GM21529 (cell line): ENCODE results near the gene GAS1.

Experiments used
- ATAC-seq: cut with Tn5 transposase; IDR thresholded peaks from one replicate; pipeline ENCODE4 v1.9.1; 2021; ENCODE audit not compliant: unreplicated experiment

The GAS1 gene, protein sequence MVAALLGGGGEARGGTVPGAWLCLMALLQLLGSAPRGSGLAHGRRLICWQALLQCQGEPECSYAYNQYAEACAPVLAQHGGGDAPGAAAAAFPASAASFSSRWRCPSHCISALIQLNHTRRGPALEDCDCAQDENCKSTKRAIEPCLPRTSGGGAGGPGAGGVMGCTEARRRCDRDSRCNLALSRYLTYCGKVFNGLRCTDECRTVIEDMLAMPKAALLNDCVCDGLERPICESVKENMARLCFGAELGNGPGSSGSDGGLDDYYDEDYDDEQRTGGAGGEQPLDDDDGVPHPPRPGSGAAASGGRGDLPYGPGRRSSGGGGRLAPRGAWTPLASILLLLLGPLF

DNA sequence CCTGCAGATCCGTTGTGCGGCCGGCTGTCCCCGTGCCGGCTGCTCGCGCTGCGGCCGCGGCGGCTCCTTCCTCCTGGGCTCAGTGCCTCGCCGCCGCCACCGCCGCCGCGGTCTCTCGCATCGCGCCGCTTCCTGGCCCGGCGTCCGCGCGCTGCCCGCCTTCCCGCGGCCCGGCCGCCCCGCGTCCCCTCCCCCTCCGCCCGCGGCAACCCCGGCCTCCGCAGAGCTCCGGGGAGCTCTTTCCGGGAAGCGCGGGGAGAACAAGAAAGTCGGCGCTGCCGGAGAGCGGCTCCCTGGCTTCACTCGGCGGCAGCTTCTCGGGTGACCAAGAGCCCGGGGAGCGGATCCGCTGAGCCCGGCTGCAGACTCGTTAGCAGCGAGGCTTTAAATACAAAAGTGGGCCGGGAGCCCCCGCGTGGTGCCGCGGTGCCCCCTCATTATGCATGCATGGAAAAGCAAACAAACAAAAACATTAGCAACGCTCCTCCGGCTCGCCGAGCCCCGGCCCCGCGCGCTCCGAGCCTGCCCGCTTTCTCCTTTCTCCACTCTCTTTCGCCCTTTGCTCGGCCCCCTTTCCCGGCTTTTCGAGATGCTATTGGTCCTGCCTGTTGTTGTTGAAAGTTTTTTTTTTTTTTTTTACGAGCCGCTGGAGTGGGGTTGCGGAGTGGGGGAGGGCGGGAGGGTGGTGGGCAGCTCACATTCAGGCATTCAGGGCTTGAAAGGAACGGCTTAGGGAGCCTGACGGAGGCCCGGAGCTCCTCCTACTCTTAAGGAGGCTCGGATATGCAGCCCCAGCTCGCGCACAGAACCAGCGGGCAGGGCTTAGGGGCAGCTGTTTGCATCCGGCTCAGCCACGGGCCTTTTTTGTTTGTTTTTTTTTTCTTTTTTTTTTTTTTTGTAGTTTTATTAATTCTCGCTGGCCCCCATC lies at the start of gene GAS1:
TSS of gene GAS1 (minus strand) at position 361 of the 928 bp plus-strand sequence. CDS start 727 bp downstream, outside the sequence.
- peak; percentile 60 for ATAC-seq

DNA sequence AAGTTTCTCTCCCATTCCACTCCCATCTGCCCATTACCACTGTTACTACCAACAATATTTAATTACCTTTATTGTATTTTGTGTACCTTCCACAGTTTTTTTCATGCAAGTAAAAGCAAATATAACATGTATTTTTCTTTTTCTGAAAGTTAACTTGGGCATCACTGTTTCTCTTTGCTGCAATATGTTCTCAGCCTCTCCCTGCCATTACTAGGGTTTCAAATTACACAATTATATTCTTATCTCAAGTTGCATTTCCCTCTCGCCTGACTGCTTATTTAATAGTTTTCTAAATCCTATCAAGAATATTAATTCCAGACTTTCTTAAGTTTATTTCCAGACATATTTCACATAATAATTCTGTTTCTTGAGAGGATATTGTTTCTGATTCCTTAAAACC lies 46.9 kb upstream of the GAS1 start:
- ATAC-seq: no peak

DNA sequence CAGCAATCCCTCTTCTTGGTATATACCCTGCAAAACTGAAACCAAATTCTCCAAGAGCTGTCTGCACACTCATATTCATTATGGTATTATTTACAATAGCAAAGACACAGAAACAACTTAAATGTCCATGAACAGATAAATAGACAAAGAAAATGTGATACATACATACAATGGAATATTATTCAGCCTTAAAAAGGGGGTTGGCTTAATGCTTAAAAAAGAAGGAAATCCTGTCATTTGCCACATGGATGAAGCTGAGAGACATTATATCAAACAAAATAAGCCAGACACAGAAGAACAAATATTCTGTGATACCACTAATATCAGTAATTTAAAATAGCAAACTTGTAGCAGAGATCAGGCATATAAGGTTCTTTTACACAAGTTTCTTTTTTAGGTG lies 46.5 kb upstream of the GAS1 start:
- no peak for ATAC-seq

DNA sequence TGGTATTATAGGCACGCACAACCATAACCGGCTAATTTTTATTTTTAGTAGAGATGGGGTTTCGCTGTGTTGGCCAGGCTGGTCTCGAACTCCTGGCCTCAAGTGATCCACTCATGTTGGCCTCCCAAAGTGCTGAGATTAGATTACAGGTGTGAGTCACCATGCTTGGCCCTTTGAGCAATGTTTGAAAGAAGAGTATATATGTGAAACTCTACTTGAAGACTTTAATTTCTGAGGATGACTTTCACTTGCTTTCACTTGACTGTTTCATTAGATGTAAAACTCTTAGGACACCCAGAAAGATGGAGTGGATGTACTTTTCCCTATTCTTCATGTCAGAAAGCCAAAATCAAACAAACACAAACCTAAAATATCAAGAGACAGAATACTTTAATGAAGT lies 43.8 kb upstream of the GAS1 start:
- ATAC-seq: no peak

DNA sequence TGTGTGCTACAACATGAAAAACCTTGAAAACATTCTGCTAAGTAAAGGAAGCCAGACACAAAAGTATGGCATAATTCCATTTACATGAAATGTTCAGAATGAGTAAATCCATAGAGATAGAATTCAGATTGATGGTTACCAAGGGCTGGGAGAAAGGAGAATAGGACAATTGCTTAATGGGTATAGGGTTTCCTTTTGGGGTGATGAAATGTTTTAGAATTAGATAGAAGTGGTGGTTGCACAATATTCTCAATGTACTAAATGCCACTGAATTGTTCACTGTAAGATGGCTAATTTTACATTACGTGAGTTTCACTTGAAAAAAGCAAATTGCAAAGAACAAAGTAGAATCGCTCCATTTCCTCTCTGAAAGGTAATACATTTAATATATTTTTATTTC lies 43.0 kb upstream of the GAS1 start:
- no peak for ATAC-seq

DNA sequence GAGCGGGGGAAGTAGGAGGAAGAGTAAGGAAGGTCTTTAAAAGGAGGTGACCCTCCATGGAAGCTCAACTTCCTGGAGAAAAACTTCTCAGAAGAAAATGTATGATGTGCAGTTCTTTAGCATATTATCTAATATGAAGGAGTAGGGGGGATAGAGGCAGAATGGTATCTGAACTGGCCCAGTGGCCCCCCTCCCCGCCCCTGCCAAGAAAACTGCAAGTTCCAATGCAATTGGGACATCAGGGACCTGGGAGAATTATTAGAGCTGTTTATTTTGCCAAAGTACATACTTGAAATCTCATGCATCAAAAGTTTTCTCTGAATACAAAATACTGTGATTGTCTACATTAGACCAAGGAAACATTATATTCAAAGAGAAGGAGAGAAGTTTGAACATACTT lies 40.6 kb upstream of the GAS1 start:
- no peak for ATAC-seq

DNA sequence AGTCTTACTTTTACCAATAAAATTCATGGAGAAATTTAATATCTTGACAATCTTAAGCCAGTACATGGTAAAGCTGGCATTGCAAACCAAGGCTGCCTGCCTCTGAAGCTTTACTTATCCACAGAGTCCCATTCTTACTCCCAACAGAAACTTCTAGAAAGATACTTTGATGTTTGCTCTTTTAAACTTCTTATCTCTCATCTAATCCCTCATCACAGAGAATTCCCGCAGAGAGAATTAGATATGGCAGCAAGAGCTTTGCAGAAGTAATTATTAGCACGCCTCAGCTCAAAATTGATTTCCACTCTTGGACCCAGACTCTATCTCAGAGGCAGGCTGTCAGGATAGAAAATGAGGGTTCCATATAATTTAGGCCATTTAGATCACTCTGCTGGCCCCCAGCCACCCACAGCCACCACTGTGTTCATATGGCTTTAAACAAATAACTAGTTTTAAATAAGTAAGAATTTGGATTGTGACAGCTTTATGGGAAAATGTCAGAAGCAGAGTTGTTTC lies 37.9 kb upstream of the GAS1 start:
- ATAC-seq: no peak

DNA sequence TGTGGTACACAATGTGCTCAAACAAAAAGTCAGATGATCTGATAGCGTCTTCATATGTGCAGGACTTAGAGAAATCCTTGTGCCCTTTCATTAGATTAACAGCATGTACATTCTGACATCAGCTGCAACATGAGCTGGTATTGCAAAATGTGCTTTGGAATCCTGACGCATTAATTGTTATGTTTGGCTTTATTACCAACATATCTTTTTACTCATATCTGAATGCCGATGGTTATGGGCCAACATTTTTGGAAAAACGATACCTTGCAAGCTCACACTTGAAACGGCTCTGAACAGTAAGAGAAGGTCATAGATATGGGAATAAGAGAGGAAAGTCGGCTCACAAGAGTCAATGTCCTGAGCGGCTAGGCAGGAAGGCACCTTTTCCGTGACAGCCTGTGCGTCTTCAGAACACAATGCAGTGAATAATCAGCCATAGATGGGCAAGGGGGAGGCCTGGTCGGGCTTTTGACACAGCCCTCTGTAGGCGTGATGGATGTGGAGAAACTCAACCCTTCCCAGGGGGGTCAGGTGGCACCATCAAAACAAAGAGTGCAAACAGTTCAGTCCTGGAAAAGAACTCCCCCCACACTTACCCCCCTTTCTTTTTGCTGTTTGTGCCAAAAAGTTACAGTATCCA lies 36.4 kb upstream of the GAS1 start:
- ATAC-seq: no peak

DNA sequence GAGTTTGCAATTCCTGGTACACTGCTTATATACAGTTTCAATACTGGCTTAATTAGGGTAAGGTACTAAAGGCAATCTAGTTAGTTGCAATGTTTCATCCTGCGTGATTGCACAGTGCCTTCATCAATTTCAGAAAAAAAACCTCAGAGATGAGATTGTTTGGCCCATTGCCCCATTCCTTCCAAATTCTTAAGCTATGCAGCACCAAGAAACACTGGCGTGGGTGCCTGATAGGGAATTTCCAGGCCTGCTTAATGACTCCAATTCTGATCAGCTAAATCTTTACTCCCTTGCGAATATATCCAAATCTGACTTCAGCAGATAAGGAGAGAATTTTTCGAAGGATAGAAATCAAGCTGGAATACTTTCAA lies 35.9 kb upstream of the GAS1 start:
- ATAC-seq: no peak

DNA sequence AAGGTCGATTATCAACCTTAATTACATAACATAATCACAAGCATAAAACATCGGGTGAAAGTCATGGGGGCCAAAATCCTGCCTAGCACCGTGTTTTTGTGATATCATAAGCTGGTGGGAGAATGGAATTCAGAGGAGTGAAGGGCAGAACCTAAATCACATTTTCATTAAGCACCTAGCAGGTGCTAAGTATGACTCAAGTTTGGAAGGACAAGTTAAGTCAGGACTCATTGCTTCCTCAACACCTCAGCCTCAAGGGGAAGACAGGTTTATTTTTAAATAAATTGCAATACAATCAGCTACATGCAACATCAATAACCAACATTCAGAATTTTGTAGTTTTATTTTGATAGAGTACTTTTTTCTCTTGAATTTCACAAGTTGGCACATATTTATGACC lies 33.5 kb upstream of the GAS1 start:
- ATAC-seq: no peak

DNA sequence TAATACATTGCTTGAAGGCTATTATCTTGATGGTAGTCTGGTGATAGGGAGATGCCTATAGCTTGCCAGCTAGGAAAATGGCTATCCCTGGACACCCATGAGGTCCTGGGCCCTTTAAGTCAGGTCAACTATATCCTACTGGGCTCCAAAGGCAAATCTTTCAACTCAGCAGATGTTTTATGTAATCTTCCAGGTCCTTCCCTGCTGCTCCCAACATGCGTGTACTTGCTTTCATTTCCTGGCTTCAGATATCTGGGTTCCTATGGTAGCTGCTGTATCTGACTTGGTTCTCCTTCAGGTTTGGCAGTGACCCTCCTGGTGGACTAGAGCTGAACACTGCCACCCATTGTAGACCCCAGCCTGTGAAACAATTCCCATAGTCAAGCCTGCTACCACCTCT lies 32.4 kb upstream of the GAS1 start:
- no peak for ATAC-seq

DNA sequence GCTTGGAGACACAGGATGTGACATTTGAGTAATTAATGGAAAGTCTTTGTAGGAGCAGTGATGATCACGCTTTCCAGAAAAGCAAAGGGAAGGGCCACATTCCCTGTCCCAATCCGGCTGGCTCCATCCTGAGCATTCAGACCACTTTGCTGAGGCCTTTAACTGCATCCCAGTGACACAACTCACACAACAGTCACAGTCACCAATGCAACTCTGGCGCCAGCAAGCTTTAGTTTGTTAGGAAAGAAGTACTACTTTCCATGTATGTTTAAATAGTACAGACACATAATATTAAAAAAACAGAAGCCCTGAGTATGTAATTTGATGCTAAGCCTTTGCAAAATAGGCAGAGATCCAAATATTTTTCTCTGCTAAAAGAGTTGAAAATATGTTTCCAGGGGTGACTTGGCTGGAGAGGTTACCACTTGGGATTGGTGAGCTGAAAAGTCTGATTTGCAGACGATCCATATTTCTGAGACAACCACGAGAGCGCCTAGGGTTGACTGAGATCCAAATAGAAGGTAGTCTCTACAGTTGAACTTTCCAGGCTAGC lies 31.7 kb upstream of the GAS1 start:
- ATAC-seq: no peak

DNA sequence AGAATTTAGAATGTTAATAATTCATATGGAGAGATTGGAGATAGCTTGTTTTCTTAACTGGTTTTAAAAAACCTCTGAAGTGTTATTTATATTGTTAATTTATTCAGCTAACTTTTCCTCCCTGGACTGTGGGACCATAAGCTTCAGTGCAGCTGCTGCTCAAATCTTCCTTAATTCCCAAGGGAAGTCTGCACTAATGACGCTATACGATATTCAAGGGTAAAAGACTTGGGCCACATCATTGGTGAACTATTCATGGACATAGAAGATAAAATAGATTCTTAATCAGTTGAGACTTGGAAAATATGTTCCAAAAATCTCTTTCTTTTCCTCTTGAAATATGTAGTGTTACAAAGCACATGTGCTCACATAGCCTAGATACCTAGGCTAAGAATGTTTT lies 31.1 kb upstream of the GAS1 start:
- ATAC-seq: no peak

DNA sequence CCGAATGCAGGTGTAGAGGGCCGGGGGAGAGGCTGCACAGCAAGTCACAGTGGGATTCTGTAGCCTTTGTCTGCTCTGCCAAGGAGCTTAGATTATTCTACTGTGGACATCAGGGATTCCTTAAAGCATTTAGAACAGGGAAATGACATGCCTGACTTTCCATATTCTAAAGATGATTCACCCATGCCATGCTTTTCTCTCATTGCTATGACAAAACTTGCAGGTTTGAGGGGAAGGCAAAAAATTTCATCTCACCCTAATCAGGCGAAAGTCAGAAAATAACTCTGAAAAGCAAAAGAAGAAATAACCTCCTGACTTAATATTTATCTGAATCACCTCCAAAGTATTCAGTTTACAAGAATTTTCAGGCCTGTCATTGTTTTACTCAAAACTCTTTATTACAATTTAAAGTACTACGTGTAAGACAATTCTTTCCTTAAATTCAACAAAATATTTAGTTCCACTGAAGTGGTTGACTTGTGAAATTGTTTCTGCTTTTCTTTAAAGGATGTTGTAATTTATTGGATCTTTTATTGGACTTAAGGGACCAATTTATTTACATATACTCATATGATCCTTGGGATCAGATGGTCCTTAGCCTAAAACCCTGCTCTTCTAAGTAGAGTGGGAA lies 30.0 kb upstream of the GAS1 start:
- ATAC-seq: no peak

DNA sequence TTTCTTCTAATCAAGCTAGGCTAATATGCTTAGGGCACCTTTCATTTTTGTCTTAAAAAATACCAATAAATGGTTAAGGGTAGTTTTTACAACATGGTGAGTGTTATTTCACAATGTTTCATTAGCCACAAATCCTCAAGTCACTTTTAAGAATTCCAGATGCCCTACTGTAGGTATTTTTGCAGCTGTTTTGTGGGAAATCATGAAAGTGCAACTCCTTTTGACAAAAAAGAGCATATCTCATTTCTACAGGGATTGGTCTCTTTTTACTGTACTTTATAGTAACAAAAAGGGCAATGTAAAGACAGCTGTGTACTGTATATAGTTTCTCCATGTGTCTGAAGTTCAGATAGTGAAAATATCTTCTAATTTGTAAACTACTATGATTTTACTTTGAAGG lies 28.3 kb upstream of the GAS1 start:
- ATAC-seq: no peak

DNA sequence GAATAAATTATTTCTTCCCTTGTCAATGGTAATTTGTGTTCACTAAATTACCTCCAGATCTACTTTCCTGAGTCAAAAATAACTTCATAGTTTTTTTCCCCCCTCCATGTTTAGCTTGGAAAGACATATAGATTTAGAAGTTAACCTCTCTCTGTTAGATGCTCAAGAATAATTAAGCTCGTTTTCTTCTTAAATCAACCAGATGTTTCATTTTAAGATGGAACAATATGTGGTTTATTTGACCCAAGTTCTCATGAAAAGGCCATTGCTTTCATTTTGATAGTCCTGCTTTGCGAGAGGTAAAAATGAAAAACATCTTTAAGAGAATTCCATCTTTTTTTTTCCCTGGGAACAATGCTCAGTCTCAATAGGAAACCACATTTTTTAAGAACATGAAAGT lies 27.7 kb upstream of the GAS1 start:
- ATAC-seq: no peak

DNA sequence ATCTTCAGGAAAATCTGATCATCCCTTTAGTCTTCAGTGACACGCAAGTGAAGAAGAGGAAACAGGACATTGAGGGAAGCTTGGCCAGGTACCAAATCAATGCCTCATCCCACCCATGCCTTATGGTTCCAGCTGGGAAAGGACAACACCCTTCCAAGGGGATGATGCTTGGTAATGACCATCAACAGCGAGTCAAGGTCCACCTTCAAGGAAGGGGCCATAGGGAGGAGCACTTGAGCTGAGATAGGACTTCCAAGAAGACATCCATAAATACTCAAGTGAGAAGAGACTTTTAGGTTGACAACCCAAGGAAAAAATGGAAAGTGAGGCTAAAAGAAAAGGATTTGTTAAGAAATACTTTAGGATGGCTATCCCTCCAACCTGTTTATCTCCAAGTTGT lies 27.1 kb upstream of the GAS1 start:
- no peak for ATAC-seq

DNA sequence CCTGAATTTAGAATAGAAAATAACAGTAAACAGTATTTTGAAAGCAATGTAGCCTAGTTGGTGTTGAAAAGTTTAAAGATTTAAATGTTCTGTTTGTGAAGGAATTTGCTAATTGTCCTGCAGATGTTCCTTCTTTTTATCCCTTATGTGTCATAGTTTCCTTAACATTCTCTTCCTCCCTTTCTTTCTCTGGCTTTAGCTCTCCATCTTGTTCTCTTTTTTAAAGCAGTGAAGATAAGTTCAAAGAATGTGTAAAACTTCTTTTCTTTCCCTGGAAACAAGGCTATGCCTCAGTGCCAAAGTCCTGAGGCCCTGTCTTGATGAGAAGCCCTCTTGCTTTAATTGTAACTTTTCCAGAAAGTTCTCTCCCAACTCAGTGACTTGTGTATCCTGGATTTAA lies 24.4 kb upstream of the GAS1 start:
- ATAC-seq: no peak

DNA sequence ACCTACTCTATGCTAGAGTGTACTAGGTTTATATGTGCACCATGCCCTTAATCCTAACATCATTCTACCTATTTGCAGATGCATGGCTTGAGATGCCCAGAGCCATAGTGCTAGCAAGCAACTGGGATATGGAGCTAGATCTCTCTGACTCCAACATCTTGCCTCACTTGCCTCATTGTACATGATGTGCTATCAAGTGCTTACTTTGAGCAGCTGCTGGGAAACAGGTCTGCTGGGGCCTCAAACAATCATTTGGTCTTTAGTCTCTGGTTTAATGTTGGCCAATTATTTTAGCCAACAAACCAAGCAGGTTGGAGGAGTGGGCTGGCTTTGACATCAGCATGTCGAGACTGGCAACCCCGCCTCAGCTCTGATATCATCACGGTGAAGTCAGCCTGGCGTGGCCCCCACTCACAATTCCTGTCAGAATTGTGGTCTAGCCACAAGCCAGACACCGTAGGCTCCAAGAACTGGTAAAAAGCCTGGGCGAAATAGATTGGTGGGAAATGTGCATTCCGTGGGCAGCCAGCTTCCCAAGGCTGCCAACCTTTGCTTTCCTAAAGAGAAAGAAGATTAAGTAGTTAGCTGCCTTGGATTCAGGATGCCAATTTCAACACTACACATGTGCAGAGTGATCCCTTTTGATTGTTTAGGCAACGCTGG lies 21.1 kb upstream of the GAS1 start:
- ATAC-seq: no peak

DNA sequence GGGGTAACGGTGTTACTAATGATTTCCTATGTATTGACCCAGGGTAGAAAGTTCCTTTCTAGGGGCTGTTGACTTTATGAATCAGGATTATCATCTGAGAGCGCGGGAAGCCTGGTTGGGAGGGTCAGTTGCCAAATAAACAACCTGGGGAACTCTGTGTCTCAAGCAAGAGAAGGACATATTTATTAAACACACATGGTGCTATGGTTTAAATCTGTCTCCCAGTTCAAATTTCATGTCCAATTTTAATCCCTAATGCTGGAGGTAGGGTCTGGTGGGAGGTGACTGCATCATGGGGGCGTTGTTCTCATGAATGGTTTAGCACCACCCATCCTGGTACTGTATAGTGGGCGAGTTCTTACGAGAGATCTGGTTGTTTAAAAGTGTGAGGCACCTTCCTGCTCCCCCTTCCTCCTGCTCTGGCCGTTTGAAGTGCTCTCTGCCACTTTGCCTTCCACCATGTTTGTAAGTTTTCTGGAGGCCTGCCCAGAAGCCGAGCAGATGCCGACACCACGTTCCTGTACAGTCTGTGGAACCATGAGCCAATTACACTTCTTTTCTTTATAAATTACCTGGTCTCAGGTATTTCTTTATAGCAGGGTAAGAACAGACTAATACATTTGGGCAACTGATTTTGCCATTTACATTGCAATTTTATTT lies 19.7 kb upstream of the GAS1 start:
- no peak for ATAC-seq
